Activated CD8-positive, alpha-beta memory T cell treated with anti-CD3 and anti-CD28 coated beads, Interleukin-2, amount 50 U/mL, for 48 hours (primary cell): Measurements from ENCODE around the gene BLTP3B.
"Not testable (repeated sequence)": the region's sequence is repeated elsewhere in the genome, so short reads cannot be mapped to it uniquely, and the experiment has no call there.

ENCODE experiments used
- DNase-seq: peaks from one replicate; pipeline ENCODE4 v3.0.0-alpha.2; 2020

Gene BLTP3B, protein sequence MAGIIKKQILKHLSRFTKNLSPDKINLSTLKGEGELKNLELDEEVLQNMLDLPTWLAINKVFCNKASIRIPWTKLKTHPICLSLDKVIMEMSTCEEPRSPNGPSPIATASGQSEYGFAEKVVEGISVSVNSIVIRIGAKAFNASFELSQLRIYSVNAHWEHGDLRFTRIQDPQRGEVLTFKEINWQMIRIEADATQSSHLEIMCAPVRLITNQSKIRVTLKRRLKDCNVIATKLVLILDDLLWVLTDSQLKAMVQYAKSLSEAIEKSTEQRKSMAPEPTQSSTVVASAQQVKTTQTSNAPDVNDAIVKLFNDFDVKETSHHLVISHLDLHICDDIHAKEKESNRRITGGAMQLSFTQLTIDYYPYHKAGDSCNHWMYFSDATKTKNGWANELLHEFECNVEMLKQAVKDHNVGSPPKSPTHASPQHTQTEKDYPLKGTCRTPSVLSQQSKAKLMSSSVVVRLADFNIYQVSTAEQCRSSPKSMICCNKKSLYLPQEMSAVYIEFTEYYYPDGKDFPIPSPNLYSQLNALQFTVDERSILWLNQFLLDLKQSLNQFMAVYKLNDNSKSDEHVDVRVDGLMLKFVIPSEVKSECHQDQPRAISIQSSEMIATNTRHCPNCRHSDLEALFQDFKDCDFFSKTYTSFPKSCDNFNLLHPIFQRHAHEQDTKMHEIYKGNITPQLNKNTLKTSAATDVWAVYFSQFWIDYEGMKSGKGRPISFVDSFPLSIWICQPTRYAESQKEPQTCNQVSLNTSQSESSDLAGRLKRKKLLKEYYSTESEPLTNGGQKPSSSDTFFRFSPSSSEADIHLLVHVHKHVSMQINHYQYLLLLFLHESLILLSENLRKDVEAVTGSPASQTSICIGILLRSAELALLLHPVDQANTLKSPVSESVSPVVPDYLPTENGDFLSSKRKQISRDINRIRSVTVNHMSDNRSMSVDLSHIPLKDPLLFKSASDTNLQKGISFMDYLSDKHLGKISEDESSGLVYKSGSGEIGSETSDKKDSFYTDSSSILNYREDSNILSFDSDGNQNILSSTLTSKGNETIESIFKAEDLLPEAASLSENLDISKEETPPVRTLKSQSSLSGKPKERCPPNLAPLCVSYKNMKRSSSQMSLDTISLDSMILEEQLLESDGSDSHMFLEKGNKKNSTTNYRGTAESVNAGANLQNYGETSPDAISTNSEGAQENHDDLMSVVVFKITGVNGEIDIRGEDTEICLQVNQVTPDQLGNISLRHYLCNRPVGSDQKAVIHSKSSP (N-terminal part only)

DNA sequence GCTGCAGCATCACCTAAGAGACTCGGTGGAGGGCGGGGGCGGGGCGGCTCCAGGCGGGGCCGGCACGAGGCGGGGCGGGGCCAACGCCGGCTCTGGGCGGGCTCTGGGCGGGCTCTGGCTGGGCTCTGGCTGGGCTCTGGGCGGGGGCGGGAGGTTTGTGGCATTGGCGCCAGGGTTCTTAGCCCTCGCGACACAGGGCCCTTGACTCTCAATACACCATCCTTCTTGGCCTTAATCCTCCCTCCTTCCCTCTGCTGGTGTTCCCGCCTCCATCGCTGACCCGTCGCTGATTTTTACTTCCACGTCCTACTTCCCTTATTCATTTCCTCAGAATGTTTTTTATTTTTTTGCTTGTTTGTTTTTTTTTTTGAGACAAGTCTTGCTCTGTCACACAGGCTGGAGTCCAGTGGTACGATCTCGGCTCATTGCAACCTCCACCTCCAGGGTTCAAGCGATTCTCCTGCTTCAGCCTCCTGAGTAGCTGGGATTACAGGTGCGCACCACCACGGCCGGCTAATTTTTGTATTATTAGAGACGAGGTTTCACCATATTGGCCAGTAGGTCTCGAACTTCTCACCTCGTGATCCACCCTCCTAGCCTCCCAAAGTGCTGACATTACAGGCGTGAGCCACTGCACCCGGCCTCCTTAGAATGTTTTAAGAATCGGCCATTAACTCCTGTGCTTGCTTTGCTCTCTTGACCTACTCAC, at the start of gene BLTP3B:
TSS of gene BLTP3B (minus strand) at position 24 of the 709 bp plus-strand sequence. CDS start 239 bp downstream, outside the sequence.
- DNase-seq, result peak; percentile 96

DNA sequence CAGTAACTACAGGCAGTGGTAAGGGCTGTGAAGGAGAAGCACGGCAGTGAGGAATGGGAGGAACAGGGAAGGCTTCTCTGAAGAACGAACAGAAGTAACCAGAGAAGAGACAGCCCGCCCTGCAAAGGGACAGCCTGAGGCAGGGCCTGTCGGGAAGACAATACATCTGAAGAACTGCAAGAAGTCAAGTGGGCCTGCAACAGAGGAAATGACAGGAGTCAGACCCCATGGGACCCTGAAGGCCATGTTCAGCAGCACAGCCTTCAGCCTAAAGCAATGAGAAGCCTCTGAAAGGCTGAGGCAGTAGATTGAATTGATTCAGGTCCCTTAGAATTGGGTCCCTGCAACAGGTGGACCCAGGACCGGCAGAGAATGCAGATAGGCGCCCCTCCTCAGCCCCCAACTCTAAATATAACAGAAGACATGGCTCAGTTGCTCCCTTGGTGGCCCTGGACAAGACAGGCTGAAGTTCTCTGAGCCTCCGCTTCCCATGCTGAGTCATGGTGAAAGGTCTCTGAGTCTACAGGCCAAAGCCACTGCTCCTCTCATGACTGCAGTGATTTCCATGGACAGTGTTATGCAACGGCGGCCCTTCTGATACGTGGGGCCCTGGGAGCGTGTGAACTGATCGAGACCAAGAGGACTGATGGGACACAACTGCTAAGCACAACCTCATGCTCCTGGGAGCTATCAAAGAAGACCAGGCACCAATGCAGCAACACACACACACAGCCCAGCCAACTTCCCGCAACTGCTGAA, 47.1 kb upstream of the BLTP3B start:
- no peak for DNase-seq

- DNase-seq, result not testable (repeated sequence)
Observed at GRCh38 chr12:100188888-100189635, 46.4 kb upstream of the BLTP3B start.

DNA sequence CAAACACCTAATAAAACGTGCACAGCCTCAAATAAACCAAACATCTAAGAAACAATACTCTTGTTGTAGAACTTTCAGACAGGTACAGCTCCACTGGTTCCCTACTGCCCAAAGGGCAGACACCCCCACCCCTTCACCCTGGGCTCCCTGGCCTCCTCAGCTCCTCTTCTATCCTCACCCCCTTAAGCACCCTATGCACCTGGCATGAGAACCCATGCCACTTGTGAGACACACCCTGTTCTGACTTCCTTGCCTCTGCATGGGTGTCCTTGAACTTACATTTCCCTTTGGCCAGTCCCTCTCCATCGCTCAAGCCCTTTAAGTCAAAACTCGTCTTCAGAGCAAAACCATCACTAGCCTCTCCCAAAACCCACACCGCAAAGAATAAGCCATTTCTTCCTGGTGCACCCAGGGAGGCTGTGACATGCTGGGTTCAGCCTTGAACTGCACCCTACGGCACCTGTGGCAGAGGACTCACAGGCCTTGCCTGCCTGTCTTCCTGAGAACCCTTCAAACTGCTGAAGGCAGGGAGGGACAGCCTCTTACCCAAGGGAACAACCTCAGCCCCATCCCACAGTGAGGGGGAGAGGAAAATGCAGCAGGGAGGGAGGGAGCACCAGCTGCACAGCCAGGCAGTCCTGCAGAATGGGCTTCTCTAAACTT, 45.3 kb upstream of the BLTP3B start:
- no peak for DNase-seq

GRCh38 chr12:100187068-100187467, 44.4 kb upstream of the BLTP3B start:
- no peak for DNase-seq

GRCh38 chr12:100186071-100186470, 43.4 kb upstream of the BLTP3B start:
- no peak for DNase-seq

GRCh38 chr12:100185361-100185894, 42.8 kb upstream of the BLTP3B start:
- no peak for DNase-seq

GRCh38 chr12:100184549-100185145, 42.0 kb upstream of the BLTP3B start:
- no peak for DNase-seq

GRCh38 chr12:100179252-100179651, 36.6 kb upstream of the BLTP3B start:
- DNase-seq, result no peak

DNA sequence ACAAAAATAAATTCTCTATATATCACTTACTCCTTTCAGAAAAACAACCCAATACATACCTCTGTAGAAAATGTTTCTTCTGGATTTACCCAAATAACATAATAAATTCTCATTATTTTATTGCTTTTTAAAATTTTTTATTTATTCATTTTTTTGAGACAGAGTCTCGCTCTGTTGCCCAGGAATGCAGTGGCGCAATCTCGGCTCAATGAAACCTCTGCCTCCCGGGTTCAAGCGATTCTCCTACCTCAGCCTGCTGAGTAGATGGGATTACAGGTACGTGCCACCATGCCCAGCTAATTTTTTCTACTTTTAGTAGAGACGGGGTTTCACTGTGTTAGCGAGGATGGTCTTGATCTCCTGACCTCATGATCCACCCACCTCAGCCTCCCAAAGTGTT, 33.8 kb upstream of the BLTP3B start:
- DNase-seq, result not testable (repeated sequence)

GRCh38 chr12:100174495-100174894, 31.8 kb upstream of the BLTP3B start:
- DNase-seq, result no peak

GRCh38 chr12:100173111-100173510, 30.4 kb upstream of the BLTP3B start:
- DNase-seq, result no peak

- no peak for DNase-seq
Observed at GRCh38 chr12:100171248-100171647, 28.6 kb upstream of the BLTP3B start.

- no peak for DNase-seq
Observed at GRCh38 chr12:100170313-100170858, 27.7 kb upstream of the BLTP3B start.

- no peak for DNase-seq
Observed at GRCh38 chr12:100169345-100169744, 26.7 kb upstream of the BLTP3B start.

- DNase-seq, result no peak
Observed at GRCh38 chr12:100168562-100168961, 25.9 kb upstream of the BLTP3B start.

DNA sequence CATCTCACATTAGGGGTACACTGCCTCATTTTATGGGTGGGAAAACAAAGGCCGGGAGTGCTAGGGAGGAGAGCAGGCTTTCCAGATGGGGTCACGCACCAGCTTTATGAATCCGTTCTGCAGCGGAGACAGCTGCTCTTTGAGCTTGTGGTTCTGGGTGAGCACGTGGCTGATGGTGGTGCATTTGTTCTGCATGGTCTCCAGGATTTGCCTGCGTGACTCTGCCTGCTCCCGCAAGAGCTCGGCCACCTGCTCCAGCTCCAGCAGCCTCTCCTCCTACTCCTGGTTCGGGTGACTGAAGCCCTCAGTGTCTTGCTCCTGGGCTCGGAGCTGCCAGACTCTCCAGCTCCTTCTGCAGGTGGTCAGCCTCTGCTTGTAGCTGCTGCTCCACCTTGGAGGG, 23.6 kb upstream of the BLTP3B start:
- DNase-seq, result no peak

DNA sequence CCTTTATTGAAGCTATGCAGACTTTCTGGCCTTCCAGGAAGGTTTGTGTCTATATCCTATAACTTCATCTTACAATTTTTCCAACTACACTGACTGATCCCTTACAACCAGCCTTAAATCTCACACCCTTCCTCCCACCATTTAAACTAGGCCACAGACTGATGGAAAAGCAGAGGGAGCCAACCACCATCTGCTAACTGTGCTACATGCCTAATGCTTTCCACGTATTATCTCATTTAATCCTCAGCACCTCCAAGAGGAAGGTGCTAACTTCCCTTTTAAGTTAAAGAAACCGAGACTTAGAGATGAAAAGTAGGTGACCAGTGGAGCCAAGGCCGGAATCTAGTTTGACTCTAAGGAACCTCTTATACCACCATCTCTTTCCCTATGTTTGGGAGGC, 22.7 kb upstream of the BLTP3B start:
- DNase-seq, result no peak

DNA sequence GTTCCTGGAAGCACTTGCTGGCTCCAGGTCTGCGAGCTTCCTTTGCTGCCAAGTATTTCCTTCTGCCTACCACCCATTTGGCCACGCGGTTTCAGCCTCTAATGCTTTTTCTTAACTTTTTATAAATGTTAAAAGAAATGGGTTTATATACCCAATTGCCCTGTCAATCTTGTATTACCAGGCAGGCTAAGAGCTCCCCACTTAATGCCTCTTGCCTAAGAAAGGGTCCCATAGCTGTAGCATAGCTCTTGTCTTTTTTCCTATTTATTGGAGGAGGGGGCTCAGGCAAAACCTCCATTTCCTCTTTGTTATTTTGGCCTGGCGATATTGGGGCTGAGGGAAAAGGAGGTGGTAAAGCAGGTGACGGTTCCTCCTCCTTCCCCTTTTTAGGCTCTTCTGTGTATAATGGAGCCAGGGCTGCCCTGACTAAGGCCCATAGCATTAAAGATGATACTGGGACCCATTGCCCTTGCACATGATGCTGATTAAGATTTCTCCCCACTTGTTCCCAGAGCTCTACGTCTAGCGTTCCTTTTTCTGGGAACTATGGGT, 21.6 kb upstream of the BLTP3B start:
- no peak for DNase-seq
